K562 (cell line): ENCODE data around the gene FOXD3. TPM values are rescaled to one million over a fixed set of nuclear protein-coding genes. Genes with fewer than 3 reads are reported as not detected.
A peak's percentile ranks its signal among the peaks of the same experiment; 100 is the strongest.

Experiments
- MAZ ChIP-seq, 2 experiments: fragments of 450-650 bp in 1 of 2; sonication (generic) in 1 of 2; formaldehyde crosslinking; IDR thresholded peaks in 1 of 2; conservative IDR thresholded peaks in 1 of 2; 2 replicates each; pipeline versions ENCODE4 v1.4.0 to v1.5.0; 2020; ENCODE audit warnings: mild to moderate bottlenecking in 1 of 2, missing genetic modification reagents in 1 of 2
- POLR2H ChIP-seq: IDR thresholded peaks from 2 replicates; pipeline ENCODE4 v1.6.1; 2016; ENCODE audit warnings: missing genetic modification characterization, low read depth, mild to moderate bottlenecking, control low read depth, missing compliant biosample characterization, moderate library complexity
- SOX6 ChIP-seq: fragments of 450-650 bp; IDR thresholded peaks from 2 replicates; pipeline ENCODE4 v1.6.1; 2014; ENCODE audit warnings: mild to moderate bottlenecking
- ZNF212 ChIP-seq: fragments of 450-650 bp; formaldehyde crosslinking; IDR thresholded peaks from 2 replicates; pipeline ENCODE4 v1.4.0; 2020; ENCODE audit warnings: mild to moderate bottlenecking
- ZNF347 ChIP-seq: fragments of 450-650 bp; formaldehyde crosslinking; IDR thresholded peaks from 2 replicates; pipeline ENCODE4 v1.4.0; 2020; ENCODE audit warnings: low read depth, mild to moderate bottlenecking, moderate library complexity
- ZNF75A ChIP-seq: fragments of 450-650 bp; formaldehyde crosslinking; IDR thresholded peaks from 2 replicates; pipeline ENCODE4 v1.4.0; 2020; ENCODE audit warnings: mild to moderate bottlenecking
- polyA plus RNA-seq, 8 experiments: library from polyadenylated mRNA; depleted of rRNA in 4 of 8; stranded (reverse) in 5 of 8; unstranded in 3 of 8; fragments of >200 nt; fragmentation: Nextera tagmentation in 2 of 8; fragmentation: Illumina TruSeq in 1 of 8; extraction: Ambion mirVana in 2 of 8; extraction: Trizol in 1 of 8; gene quantifications; 2 replicates each; pipeline versions ENCODE4 v1.2.1 to v1.2.3, GENCODE V29; 2011 to 2014; ENCODE audit warnings: inconsistent platforms in 1 of 8, missing spikeins in 1 of 8
- total RNA-seq, 7 experiments: library from RNA; depleted of rRNA in 6 of 7; stranded (reverse); fragments of >200 nt in 6 of 7; fragmentation: Illumina TruSeq in 2 of 7; extraction: Trizol in 2 of 7; gene quantifications; 2 replicates each; pipeline versions ENCODE4 v1.2.1 to v1.2.3, GENCODE V29; 2011 to 2021; ENCODE audit warnings: low replicate concordance in 1 of 7
- TF ChIP-seq, protein P1 (sequence below), 2 experiments: fragments of 450-650 bp in 1 of 2; sonication (generic) in 1 of 2; formaldehyde crosslinking in 1 of 2; IDR thresholded peaks; 2 replicates each; pipeline versions ENCODE4 v1.7.1 to v1.9.0; 2016 to 2022; ENCODE audit warnings: inconsistent platforms in 1 of 2, mild to moderate bottlenecking in 1 of 2, missing genetic modification reagents in 1 of 2
- TF ChIP-seq, protein P2 (sequence below): fragments of 250-450 bp; sonication (Bioruptor Pico); IDR thresholded peaks from 2 replicates; pipeline ENCODE4 v1.4.0; 2020; ENCODE audit warnings: mild to moderate bottlenecking, moderate library complexity, borderline replicate concordance
- TF ChIP-seq, protein P3 (sequence below): fragments of 150-350 bp; IDR thresholded peaks from 2 replicates; pipeline ENCODE4 v1.6.1; 2014; ENCODE audit warnings: low read depth, mild to moderate bottlenecking, low read length, borderline replicate concordance

FOXD3 gene
- total and polyA plus RNA-seq, 9 of the 15 experiments (the other 6 are each of a cell fraction or from before 2014, with no cell fraction given), result 0.06 to 0.45 (median 0.10) TPM; not detected in 2

DNA sequence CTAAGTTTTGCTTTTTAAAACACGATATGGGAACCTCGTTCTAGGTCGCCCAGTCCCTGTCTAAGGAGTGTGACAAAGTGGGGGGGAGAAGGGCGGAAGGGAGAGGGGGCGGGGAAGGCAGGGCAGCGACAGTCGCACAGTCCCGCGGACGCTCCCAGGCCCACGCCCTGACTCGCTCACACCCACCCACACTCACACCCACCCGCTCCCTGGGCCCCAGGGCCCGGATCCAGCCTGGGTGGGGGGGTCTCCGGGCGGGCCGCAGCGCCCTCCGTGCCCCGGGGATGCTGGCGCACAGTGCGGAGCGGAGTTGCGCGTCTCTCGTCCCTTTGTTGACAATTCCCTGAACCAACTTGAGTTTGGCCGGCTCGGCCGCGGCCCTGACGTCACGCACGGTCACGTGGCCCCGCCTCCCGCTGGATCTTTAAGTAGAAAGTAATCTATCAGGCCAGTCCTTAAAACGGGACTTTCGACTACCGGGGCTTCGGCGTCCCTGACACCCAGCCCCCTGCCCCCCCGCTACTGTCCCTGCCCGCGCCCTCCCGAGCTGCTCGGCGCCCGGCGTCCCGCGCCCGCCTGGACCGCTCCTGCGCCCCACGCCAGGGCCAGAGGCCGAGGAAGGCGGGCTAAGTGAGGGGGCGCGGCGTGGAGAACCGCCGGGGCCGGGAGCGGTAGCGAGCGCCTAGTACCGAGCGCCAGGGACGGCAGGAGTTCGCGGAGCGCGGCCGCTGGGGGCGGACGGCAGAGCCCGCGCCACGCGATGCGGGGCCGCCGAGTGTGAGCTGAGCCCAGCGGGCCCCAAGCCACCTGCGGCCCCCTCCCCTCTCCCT is at the start of gene FOXD3 (continued):
- TF ChIP-seq, protein P1, sequence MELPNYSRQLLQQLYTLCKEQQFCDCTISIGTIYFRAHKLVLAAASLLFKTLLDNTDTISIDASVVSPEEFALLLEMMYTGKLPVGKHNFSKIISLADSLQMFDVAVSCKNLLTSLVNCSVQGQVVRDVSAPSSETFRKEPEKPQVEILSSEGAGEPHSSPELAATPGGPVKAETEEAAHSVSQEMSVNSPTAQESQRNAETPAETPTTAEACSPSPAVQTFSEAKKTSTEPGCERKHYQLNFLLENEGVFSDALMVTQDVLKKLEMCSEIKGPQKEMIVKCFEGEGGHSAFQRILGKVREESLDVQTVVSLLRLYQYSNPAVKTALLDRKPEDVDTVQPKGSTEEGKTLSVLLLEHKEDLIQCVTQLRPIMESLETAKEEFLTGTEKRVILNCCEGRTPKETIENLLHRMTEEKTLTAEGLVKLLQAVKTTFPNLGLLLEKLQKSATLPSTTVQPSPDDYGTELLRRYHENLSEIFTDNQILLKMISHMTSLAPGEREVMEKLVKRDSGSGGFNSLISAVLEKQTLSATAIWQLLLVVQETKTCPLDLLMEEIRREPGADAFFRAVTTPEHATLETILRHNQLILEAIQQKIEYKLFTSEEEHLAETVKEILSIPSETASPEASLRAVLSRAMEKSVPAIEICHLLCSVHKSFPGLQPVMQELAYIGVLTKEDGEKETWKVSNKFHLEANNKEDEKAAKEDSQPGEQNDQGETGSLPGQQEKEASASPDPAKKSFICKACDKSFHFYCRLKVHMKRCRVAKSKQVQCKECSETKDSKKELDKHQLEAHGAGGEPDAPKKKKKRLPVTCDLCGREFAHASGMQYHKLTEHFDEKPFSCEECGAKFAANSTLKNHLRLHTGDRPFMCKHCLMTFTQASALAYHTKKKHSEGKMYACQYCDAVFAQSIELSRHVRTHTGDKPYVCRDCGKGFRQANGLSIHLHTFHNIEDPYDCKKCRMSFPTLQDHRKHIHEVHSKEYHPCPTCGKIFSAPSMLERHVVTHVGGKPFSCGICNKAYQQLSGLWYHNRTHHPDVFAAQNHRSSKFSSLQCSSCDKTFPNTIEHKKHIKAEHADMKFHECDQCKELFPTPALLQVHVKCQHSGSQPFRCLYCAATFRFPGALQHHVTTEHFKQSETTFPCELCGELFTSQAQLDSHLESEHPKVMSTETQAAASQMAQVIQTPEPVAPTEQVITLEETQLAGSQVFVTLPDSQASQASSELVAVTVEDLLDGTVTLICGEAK (IDR thresholded peaks at IDR 0.05), result no peak
- TF ChIP-seq, protein P1 (CRISPR knock-in tag; IDR thresholded peaks at IDR 0.05), result no peak
- TF ChIP-seq, protein P2, sequence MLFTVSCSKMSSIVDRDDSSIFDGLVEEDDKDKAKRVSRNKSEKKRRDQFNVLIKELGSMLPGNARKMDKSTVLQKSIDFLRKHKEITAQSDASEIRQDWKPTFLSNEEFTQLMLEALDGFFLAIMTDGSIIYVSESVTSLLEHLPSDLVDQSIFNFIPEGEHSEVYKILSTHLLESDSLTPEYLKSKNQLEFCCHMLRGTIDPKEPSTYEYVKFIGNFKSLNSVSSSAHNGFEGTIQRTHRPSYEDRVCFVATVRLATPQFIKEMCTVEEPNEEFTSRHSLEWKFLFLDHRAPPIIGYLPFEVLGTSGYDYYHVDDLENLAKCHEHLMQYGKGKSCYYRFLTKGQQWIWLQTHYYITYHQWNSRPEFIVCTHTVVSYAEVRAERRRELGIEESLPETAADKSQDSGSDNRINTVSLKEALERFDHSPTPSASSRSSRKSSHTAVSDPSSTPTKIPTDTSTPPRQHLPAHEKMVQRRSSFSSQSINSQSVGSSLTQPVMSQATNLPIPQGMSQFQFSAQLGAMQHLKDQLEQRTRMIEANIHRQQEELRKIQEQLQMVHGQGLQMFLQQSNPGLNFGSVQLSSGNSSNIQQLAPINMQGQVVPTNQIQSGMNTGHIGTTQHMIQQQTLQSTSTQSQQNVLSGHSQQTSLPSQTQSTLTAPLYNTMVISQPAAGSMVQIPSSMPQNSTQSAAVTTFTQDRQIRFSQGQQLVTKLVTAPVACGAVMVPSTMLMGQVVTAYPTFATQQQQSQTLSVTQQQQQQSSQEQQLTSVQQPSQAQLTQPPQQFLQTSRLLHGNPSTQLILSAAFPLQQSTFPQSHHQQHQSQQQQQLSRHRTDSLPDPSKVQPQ (CRISPR knock-in tag), result no peak
- TF ChIP-seq, protein P3, sequence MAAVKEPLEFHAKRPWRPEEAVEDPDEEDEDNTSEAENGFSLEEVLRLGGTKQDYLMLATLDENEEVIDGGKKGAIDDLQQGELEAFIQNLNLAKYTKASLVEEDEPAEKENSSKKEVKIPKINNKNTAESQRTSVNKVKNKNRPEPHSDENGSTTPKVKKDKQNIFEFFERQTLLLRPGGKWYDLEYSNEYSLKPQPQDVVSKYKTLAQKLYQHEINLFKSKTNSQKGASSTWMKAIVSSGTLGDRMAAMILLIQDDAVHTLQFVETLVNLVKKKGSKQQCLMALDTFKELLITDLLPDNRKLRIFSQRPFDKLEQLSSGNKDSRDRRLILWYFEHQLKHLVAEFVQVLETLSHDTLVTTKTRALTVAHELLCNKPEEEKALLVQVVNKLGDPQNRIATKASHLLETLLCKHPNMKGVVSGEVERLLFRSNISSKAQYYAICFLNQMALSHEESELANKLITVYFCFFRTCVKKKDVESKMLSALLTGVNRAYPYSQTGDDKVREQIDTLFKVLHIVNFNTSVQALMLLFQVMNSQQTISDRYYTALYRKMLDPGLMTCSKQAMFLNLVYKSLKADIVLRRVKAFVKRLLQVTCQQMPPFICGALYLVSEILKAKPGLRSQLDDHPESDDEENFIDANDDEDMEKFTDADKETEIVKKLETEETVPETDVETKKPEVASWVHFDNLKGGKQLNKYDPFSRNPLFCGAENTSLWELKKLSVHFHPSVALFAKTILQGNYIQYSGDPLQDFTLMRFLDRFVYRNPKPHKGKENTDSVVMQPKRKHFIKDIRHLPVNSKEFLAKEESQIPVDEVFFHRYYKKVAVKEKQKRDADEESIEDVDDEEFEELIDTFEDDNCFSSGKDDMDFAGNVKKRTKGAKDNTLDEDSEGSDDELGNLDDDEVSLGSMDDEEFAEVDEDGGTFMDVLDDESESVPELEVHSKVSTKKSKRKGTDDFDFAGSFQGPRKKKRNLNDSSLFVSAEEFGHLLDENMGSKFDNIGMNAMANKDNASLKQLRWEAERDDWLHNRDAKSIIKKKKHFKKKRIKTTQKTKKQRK, result no peak
- TF ChIP-seq SOX6 (0 out of 2 replicates have a peak, but pooled peaks have one; percentile 14), POLR2H (no peak), ZNF75A (no peak), ZNF347 (CRISPR knock-in tag) (no peak), ZNF212 (no peak), MAZ (CRISPR knock-in tag; conservative IDR thresholded peaks at IDR 0.05 in 1 of 2, IDR thresholded peaks at IDR 0.05 in 1 of 2) (peak in 1 of 2 experiments; percentile 74; a peak in 3 of 4 replicates)
